Stimulated activated memory B cell treated with anti-CD40 and anti-IgM and Interleukin-4, amounts not matched to agents 10 μg/mL and 1 μg/mL and 100 μg/mL, for 72 hours (primary cell): ENCODE results near the gene RNU6-7.

Experiments used
- ATAC-seq: fragments of 150-1000 bp; cut with Tn5 transposase; 2 replicates; pipeline ENCODE4 v1.10.0; 2021
- H3K27ac Mint-ChIP-seq: one replicate; pipeline ENCODE4 v1.8.0; 2022; ENCODE audit warnings: mild to moderate bottlenecking, mixed read lengths
- H3K27me3 Mint-ChIP-seq: one replicate; pipeline ENCODE4 v1.8.0; 2022; ENCODE audit warnings: mixed read lengths
- H3K36me3 Mint-ChIP-seq: one replicate; pipeline ENCODE4 v1.8.0; 2022; ENCODE audit warnings: mixed read lengths
- H3K4me1 Mint-ChIP-seq: one replicate; pipeline ENCODE4 v1.8.0; 2022; ENCODE audit warnings: mixed read lengths
- H3K4me3 Mint-ChIP-seq: one replicate; pipeline ENCODE4 v1.8.0; 2022; ENCODE audit warnings: mild to moderate bottlenecking, moderate library complexity, mixed read lengths
- H3K9me3 Mint-ChIP-seq: one replicate; pipeline ENCODE4 v1.8.0; 2022; ENCODE audit warnings: mixed read lengths

RNU6-7 gene

DNA sequence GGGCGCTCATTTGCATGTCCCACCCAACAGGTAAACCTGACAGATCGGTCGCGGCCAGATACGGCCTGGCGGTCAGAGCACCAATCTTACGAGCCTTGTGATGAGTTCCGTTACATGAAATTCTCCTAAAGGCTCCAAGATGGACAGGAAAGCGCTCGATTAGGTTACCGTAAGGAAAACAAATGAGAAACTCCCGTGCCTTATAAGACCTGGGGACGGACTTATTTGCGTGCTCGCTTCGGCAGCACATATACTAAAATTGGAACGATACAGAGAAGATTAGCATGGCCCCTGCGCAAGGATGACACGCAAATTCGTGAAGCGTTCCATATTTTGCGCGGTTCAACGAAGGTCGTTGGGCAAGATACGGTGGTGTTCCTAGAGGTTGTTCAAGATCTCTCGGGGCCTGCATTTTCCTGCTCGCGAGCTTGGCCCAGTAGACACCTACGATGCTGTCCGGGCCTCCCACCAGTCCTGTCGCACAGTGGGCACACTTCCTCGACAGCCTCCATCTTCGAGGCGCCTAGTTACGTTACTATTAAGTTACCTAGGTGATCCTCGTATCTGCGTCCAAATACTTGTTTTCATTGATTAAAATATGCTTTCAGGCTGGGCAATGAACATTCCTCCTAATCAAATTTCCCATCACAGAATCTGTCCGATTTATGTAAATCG is at the start of gene RNU6-7:
RNU6-7 (plus strand) TSS at position 230 of the 675 bp plus-strand sequence.
- no peaks in the 10 kb centered on the region for H3K27me3 Mint-ChIP-seq
- peak within 1 kb of the TSS; percentile 100 for H3K27ac Mint-ChIP-seq
- no peaks in the 10 kb centered on the region for H3K36me3 Mint-ChIP-seq
- H3K4me3 Mint-ChIP-seq: peak within 1 kb of the TSS; percentile 88
- no peak for ATAC-seq
- H3K9me3 Mint-ChIP-seq: no peaks in the 10 kb centered on the region
- H3K4me1 Mint-ChIP-seq: peaks cover 50% of the 10 kb centered on the region

- no peaks in the 10 kb centered on the region for H3K36me3 Mint-ChIP-seq
- H3K4me1 Mint-ChIP-seq: peaks cover 18% of the 10 kb centered on the region
- ATAC-seq: peak; percentile 62
- H3K27me3 Mint-ChIP-seq: no peaks in the 10 kb centered on the region
- no peak overlapping the region for H3K27ac Mint-ChIP-seq
- H3K9me3 Mint-ChIP-seq: no peaks in the 10 kb centered on the region
- H3K4me3 Mint-ChIP-seq: no peak overlapping the region
Observed at GRCh38 chr14:32166029-32166428, 35.8 kb upstream of the RNU6-7 start.

DNA sequence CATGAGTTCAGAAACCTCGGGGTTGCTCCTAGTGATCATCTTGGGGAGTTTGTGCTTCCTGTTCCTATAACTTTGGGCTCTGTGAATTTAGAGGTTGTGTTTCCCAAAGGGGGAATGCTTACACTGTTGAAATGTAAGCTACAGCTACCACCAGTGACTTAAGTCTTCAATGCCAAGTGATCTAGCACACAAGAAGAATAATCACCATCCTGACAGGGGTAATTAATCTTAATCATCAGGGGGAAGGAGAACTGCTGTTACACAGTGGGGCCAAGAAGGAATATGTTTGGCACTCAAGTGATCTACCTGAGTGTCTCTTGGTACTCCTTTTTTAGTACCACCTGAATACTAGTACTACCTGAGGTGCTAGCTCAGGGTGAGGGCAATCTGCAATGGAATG is 34.9 kb upstream of the RNU6-7 start:
- no peak overlapping the region for H3K4me3 Mint-ChIP-seq
- H3K4me1 Mint-ChIP-seq: peaks cover 18% of the 10 kb centered on the region
- H3K27me3 Mint-ChIP-seq: no peaks in the 10 kb centered on the region
- no peak overlapping the region for H3K27ac Mint-ChIP-seq
- no peaks in the 10 kb centered on the region for H3K9me3 Mint-ChIP-seq
- ATAC-seq: no peak
- no peaks in the 10 kb centered on the region for H3K36me3 Mint-ChIP-seq

- Mint-ChIP-seq H3K4me3 (no peak overlapping the region), H3K4me1 (peaks cover 18% of the 10 kb centered on the region)
Observed at GRCh38 chr14:32167907-32168306, 33.9 kb upstream of the RNU6-7 start.

GRCh38 chr14:32169191-32169590 is 32.7 kb upstream of the RNU6-7 start:
- Mint-ChIP-seq H3K4me1 (peaks cover 18% of the 10 kb centered on the region), H3K9me3 (no peaks in the 10 kb centered on the region), H3K27ac (no peak overlapping the region), H3K4me3 (no peak overlapping the region), H3K36me3 (no peaks in the 10 kb centered on the region), H3K27me3 (no peaks in the 10 kb centered on the region)
- ATAC-seq: no peak

More at GRCh38 chr14:32167907-32168306, 33.9 kb upstream of the RNU6-7 start:
- no peak overlapping the region for H3K27ac Mint-ChIP-seq
- no peaks in the 10 kb centered on the region for H3K9me3 Mint-ChIP-seq
- no peaks in the 10 kb centered on the region for H3K27me3 Mint-ChIP-seq
- H3K36me3 Mint-ChIP-seq: no peaks in the 10 kb centered on the region
- ATAC-seq: no peak

DNA sequence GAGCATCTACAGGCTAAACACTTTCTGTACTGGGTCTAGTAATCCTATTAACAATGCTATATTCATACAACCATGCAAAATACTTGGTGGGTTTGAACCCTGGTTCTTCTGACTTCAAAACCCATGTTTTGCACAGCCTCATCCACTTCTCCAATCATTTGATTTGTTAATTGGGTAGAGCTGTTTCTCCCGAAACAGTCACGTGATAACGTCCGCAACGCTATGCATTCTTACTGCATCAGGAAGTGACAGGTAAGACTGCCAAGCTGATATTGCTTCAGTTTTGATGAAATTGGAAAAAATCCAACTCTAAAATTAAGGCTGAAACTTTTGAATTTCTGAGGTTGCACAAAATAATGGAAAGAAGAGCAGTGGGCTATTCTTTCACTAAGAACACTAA is 30.4 kb upstream of the RNU6-7 start:
- no peak for ATAC-seq
- H3K36me3 Mint-ChIP-seq: no peaks in the 10 kb centered on the region

DNA sequence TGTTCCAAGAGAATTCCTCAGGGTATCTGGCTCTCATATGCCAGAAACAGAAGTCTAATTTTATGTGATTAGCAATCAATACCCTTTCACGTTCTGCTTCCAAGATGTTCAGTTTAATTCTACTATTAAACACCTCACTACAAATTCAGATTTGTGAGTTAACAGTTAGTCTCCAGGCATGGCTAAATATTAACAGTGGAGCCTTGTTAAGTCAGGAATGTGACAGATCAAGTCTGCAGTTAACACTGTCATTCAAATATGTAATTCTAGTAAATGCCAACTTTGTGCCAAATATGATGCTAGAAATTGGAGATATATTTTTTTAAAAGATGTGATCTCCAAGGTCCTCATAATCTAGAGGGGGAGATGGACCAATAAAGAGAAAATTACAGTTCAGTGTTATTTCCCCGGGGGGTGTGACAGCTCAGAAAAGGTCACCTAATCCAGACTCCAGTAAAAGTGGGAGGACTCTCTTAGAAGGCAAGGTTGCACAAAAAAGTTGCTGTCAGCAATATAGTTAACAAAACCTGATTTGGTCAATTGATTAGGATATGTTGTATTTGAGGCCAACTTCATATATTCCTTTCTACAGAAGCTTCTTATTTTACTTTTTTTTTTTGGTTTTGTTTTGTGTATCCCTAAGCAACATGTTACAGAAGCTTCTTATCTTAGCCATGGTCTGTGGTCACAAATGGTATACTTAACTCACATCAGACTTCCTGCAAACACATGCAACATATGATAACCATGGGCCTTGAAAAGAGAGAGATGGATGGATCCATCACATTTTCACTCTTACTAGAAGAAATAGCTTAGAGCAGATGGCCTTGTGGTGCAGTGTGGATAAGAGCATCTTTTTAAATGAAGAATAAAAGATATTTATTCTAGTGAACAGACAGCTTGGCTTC is 18.4 kb upstream of the RNU6-7 start:
- H3K27me3 Mint-ChIP-seq: no peaks in the 10 kb centered on the region
- H3K27ac Mint-ChIP-seq: no peak overlapping the region
- H3K36me3 Mint-ChIP-seq: no peaks in the 10 kb centered on the region
- peaks cover 11% of the 10 kb centered on the region for H3K4me1 Mint-ChIP-seq
- no peak for ATAC-seq
- H3K4me3 Mint-ChIP-seq: no peak overlapping the region
- H3K9me3 Mint-ChIP-seq: peaks cover 8% of the 10 kb centered on the region

More for the DNA sequence above, 30.4 kb upstream of the RNU6-7 start:
- no peak overlapping the region for H3K4me3 Mint-ChIP-seq
- H3K9me3 Mint-ChIP-seq: peaks cover 4% of the 10 kb centered on the region
- no peaks in the 10 kb centered on the region for H3K27me3 Mint-ChIP-seq
- H3K27ac Mint-ChIP-seq: no peak overlapping the region
- H3K4me1 Mint-ChIP-seq: no peaks in the 10 kb centered on the region

- peaks cover 6% of the 10 kb centered on the region for H3K9me3 Mint-ChIP-seq
- peaks cover 15% of the 10 kb centered on the region for H3K4me1 Mint-ChIP-seq
- H3K27me3 Mint-ChIP-seq: no peaks in the 10 kb centered on the region
- no peaks in the 10 kb centered on the region for H3K36me3 Mint-ChIP-seq
- no peak overlapping the region for H3K4me3 Mint-ChIP-seq
- H3K27ac Mint-ChIP-seq: no peak overlapping the region
- ATAC-seq: no peak
Observed at GRCh38 chr14:32185097-32185496, 16.7 kb upstream of the RNU6-7 start.

DNA sequence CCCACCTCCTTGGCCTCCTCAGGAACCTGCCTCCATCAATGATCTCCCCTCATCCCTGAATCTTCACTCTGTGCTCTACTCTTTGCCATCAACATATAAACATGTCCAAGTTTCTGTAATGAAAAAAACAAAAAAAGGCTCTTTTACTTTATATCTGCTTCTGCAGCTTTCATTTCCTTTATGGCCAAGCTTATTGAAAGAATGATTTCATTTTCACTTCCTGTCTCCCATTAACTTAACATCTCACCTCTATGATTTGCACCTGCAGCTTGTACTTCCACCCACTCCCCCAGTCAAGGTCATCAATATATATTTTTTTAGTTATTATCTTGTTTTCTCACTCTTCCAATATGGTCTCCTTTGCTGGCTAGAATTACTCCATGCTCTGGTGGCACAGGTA is 15.6 kb upstream of the RNU6-7 start:
- ATAC-seq: no peak
- Mint-ChIP-seq H3K36me3 (no peaks in the 10 kb centered on the region), H3K4me1 (peaks cover 21% of the 10 kb centered on the region), H3K4me3 (no peak overlapping the region), H3K27ac (peak overlapping the region; percentile 48), H3K27me3 (no peaks in the 10 kb centered on the region), H3K9me3 (peaks cover 6% of the 10 kb centered on the region)

DNA sequence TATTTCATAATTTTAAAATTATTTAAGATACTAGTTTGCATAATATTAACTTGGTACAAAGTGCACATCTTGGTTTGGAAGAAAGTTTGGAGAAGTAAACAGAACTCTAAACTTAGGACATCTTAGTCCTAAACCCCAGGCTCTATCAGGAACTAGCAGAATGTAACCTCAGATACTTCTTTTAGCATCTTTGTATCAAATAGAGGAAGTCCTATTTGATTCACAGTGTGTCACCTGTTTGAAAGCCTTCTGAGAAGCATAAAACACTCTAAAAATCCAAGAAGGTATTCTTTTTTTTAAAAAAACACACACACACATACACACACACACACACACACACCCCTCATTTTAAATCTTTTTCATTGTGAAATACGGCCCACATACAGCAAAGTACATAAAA is 12.0 kb upstream of the RNU6-7 start:
- H3K27ac Mint-ChIP-seq: peak overlapping the region; percentile 30
- peaks cover 3% of the 10 kb centered on the region for H3K9me3 Mint-ChIP-seq
- H3K27me3 Mint-ChIP-seq: no peaks in the 10 kb centered on the region
- peaks cover 21% of the 10 kb centered on the region for H3K4me1 Mint-ChIP-seq
- no peaks in the 10 kb centered on the region for H3K36me3 Mint-ChIP-seq
- H3K4me3 Mint-ChIP-seq: no peak overlapping the region
- no peak for ATAC-seq

GRCh38 chr14:32190673-32191072 is 11.2 kb upstream of the RNU6-7 start:
- no peaks in the 10 kb centered on the region for H3K27me3 Mint-ChIP-seq
- no peak for ATAC-seq
- no peaks in the 10 kb centered on the region for H3K9me3 Mint-ChIP-seq
- H3K36me3 Mint-ChIP-seq: no peaks in the 10 kb centered on the region
- H3K27ac Mint-ChIP-seq: no peak overlapping the region
- H3K4me3 Mint-ChIP-seq: no peak overlapping the region
- H3K4me1 Mint-ChIP-seq: peaks cover 25% of the 10 kb centered on the region

DNA sequence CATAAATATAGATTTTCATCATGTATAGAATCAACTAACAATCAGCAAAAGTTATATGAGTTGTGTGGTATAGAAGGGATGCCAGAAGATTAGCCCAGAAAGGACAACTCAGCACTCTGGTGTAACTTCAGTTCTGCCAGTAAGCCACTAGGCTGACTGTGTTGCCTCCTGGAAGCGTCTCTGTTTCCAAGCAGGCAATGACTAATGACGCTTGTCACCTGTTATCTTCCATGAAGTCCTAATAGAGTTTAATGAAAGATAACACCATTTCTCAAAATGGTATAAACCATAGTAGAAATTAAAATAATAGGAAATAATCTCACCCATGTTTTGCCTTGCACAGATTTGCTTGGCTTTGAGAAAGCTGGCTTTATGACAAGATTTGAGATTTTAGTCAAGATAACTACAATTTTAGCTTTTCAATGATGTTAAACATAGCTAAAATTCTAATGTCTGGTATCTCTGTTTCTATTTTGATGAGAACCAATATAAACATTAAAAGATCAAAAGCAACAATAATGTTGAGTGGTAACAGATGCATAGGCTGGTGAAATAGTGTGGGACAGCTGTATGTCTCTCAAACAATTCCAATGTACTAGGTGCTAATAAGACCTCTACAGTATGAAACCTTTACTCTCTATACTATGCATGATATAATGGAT is 9.0 kb upstream of the RNU6-7 start:
- Mint-ChIP-seq H3K4me1 (peaks cover 17% of the 10 kb centered on the region), H3K4me3 (no peak overlapping the region), H3K9me3 (no peaks in the 10 kb centered on the region), H3K27me3 (no peaks in the 10 kb centered on the region), H3K36me3 (no peaks in the 10 kb centered on the region), H3K27ac (no peak overlapping the region)
- no peak for ATAC-seq

GRCh38 chr14:32193532-32193931 is 8.3 kb upstream of the RNU6-7 start:
- no peak overlapping the region for H3K27ac Mint-ChIP-seq
- no peaks in the 10 kb centered on the region for H3K36me3 Mint-ChIP-seq
- no peaks in the 10 kb centered on the region for H3K27me3 Mint-ChIP-seq
- H3K4me3 Mint-ChIP-seq: no peak overlapping the region
- no peak for ATAC-seq
- H3K9me3 Mint-ChIP-seq: no peaks in the 10 kb centered on the region
- peaks cover 17% of the 10 kb centered on the region for H3K4me1 Mint-ChIP-seq

GRCh38 chr14:32195636-32196035 is 6.2 kb upstream of the RNU6-7 start:
- H3K27me3 Mint-ChIP-seq: no peaks in the 10 kb centered on the region
- H3K4me1 Mint-ChIP-seq: peaks cover 15% of the 10 kb centered on the region
- no peak overlapping the region for H3K27ac Mint-ChIP-seq
- no peaks in the 10 kb centered on the region for H3K9me3 Mint-ChIP-seq
- H3K36me3 Mint-ChIP-seq: no peaks in the 10 kb centered on the region
- ATAC-seq: no peak
- no peak overlapping the region for H3K4me3 Mint-ChIP-seq

DNA sequence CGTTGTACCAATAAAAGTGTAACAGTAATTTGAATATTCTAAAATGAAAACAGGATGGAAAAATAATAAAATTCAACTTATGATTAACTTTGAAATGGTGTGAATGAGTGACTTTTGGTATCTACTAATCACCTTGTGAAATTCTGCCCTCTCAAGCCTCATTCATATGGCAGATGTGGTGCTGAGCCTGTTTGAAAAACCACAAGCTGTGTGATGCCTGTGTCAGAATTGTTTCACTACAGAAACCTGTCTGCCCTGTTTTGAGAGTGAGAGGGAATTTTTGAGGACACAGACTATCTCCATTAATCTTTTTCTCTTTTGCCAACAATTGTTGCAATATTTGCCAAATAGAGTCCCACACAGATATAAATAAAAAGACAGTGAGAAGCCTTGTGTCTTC is 3.9 kb upstream of the RNU6-7 start:
- H3K4me1 Mint-ChIP-seq: peaks cover 30% of the 10 kb centered on the region
- H3K27ac Mint-ChIP-seq: no peak overlapping the region
- no peaks in the 10 kb centered on the region for H3K27me3 Mint-ChIP-seq
- ATAC-seq: no peak
- no peaks in the 10 kb centered on the region for H3K36me3 Mint-ChIP-seq
- H3K9me3 Mint-ChIP-seq: no peaks in the 10 kb centered on the region
- H3K4me3 Mint-ChIP-seq: no peak overlapping the region
